ENCODE results near the gene CPA1.
A peak's percentile ranks its signal among the peaks of the same experiment; 100 is the strongest.

CPA1 gene

DNA sequence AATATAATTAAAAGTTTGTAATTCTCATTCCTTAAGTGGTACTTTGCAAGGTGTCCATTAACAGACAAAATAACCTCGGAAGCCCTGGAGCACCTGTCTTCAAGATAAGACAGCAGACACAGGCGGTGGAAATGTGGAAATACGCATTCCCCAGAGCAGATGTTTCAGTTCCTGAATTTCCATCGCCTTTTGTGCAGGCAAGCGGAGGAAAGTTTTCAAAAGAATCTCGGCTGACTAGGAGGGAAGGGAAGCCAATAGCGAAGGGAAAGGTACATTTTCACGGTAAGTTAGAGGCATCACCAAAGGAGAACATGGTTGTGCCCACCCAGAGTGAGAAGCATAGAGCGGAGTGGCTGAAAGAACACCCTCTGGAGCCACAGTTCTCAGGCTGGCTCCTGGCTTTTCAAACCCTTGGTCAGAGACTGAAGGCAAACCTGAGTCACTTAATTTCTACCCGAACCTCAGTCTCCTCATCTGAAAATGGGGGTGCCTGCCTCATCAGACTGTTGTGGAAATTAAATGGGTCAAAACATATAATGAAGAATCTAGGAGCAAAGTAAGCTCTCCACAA, 13.6 kb downstream of the CPA1 start:
- FAIRE-seq (peak; percentile 45), DNase-seq (ENCODE audit: insufficient read length, low spot score) (no peak)

- FAIRE-seq (peak; percentile 21), DNase-seq (ENCODE audit: insufficient read length, low spot score) (no peak)
These were observed 14.3 kb downstream of the CPA1 start for GRCh38 chr7:130394421-130395195.

DNA sequence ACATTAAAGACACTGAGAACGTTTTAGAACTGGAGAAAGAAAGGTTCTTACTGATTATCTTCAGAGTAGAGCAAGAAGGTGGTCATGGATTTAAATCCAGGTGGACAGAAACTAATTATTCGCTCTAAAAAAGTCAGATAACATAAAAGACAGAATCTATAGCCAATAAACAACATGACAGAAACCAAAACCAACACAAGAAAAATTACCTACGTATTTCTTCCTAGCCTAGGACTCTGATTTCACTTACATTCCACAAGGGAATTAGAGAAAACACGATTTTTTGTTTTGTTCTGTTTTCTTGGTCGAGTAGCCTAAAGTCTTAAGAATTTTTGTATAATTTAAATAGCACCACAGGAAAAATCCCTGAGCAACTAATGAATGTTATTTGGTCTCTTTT, 15.1 kb downstream of the CPA1 start:
- no peak for FAIRE-seq

DNA sequence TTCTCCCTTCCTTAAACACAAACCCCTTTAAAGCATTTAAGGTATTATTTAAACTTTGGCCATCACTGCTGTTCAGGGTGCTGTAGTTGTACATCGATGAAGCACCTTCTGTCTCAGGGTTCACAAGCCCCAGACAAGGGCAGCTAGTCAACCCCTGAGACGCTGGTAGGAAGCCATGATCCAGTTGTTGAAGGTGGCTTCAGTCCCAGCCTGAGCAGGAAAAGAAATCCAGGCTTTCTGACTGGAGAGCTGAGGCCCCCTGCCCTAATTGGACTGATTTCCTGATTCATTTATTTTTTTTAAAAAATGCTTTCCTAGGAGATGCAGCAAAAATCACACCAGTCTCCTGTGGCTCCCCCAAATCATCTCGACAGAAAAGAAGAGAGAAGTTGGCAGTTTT, 15.8 kb downstream of the CPA1 start:
- DNase-seq (ENCODE audit: insufficient read length, low spot score) (no peak), FAIRE-seq (no peak)

More for the DNA sequence above, 15.1 kb downstream of the CPA1 start:
- no peak for DNase-seq (ENCODE audit: insufficient read length, low spot score)

DNA sequence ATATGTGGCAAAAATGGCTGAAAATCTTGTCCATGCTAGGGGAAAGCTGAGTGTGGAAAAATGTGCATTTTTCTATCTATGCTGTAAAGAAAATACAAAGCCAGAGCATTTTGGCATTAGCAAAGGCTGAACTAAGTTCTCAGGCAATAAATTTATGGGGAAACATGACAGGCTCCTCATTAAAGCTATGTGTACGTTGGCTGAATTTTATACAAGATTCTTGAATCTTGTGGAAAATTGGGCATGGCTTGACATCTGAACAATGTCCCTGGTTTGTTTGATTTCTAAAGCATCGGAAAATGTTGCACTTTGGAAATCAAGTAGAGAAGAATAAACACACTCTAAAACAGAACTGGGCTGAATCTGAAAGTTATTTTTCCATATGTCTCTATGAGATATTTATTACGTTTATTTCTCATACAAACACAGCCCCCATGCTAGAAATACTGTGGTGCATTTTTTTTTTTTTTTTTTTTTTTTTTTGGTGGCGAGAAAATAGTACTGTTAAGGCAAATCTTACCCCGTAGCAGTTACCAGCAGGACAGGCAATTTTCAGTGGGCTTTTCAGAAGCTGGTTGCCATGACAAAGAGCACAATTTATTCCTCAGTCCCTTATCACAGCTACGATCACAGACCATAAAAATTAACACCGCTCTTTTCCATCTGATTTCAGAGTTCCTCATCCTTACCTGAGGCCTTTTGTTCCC, 16.9 kb downstream of the CPA1 start:
- FAIRE-seq (no peak), DNase-seq (ENCODE audit: insufficient read length, low spot score) (no peak)

DNA sequence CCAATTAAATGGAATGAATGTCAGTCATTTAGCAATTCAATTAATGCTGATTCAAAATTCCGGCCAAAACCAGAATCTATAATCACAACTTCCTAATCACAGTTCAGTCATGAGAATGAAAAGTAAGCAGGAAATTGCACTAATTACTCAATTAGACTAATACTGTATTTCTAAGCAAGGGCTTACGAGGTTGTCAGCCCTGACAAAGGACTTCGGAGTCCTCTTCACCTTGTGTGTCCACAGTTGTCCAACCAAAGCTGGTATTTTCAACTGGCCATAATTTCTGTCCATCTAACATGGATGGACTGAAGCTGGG, 17.4 kb downstream of the CPA1 start:
- no peak for DNase-seq (ENCODE audit: insufficient read length, low spot score)

GRCh38 chr7:130398526-130399090, 18.3 kb downstream of the CPA1 start:
- FAIRE-seq (no peak), DNase-seq (ENCODE audit: insufficient read length, low spot score) (no peak)

More for the DNA sequence above, 17.4 kb downstream of the CPA1 start:
- FAIRE-seq, result no peak

DNA sequence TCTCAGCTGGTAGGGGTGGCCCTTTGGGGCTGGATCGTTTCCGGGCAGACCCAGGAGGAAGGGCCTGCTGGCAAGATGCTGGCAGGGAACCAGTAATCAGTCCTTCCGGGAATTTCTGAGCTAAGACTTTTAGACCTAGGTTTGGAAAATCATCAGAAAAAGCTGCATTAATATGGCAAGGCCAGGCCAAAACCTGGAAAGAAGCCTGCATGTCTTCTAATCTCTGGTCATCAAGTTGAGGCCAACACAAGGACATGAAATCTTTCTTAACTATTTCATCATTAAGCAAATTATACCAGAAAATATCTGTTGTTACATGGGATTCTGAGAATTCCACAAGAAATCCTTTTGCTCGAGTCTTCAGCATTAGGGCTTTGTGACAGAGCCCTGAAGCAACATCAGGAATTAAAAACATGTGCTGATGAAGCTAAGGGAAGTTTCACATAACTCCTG, 19.9 kb downstream of the CPA1 start:
- no peak for FAIRE-seq
- DNase-seq (ENCODE audit: insufficient read length, low spot score), result no peak

- no peak for FAIRE-seq
- no peak for DNase-seq (ENCODE audit: insufficient read length, low spot score)
These were observed 20.8 kb downstream of the CPA1 start for GRCh38 chr7:130401101-130401500.

- FAIRE-seq, result no peak
These were observed 21.3 kb downstream of the CPA1 start for GRCh38 chr7:130401578-130401977.

GRCh38 chr7:130405003-130405402, 24.7 kb downstream of the CPA1 start:
- FAIRE-seq (no peak), DNase-seq (ENCODE audit: insufficient read length, low spot score) (no peak)

More at GRCh38 chr7:130401578-130401977, 21.3 kb downstream of the CPA1 start:
- no peak for DNase-seq (ENCODE audit: insufficient read length, low spot score)

GRCh38 chr7:130409067-130409711, 28.9 kb downstream of the CPA1 start:
- no peak for DNase-seq (ENCODE audit: insufficient read length, low spot score)
- FAIRE-seq, result no peak

GRCh38 chr7:130409712-130410072, 29.4 kb downstream of the CPA1 start:
- FAIRE-seq, result no peak
- no peak for DNase-seq (ENCODE audit: insufficient read length, low spot score)

- FAIRE-seq (no peak), DNase-seq (ENCODE audit: insufficient read length, low spot score) (no peak)
These were observed 30.7 kb downstream of the CPA1 start for GRCh38 chr7:130410868-130411541.

- FAIRE-seq (no peak), DNase-seq (ENCODE audit: insufficient read length, low spot score) (no peak)
These were observed 32.9 kb downstream of the CPA1 start for GRCh38 chr7:130413201-130413600.

GRCh38 chr7:130415006-130415405, 34.7 kb downstream of the CPA1 start:
- no peak for FAIRE-seq
- no peak for DNase-seq (ENCODE audit: insufficient read length, low spot score)

DNA sequence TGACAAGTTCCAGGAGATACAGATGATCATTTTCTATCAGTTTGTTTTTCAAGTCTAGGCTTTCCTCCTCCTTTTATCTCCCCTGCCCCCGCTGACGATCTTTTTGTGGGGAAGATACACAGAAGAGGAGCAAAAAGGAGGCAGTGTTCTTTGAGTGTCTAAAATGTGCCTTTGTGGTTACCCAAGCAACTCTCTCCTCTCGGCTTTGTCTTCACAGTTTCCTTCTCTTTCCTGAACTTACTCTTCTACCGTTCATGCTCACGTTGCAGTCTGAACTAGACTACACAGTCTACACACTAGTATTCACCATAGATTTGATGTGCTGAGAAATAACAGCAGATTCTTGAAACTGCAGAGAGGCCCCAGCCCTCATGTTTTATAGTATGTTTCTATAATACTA, 36.9 kb downstream of the CPA1 start:
- FAIRE-seq (no peak), DNase-seq (ENCODE audit: insufficient read length, low spot score) (no peak)

- FAIRE-seq, result no peak
- no peak for DNase-seq (ENCODE audit: insufficient read length, low spot score)
These were observed 38.0 kb downstream of the CPA1 start for GRCh38 chr7:130418306-130418705.

DNA sequence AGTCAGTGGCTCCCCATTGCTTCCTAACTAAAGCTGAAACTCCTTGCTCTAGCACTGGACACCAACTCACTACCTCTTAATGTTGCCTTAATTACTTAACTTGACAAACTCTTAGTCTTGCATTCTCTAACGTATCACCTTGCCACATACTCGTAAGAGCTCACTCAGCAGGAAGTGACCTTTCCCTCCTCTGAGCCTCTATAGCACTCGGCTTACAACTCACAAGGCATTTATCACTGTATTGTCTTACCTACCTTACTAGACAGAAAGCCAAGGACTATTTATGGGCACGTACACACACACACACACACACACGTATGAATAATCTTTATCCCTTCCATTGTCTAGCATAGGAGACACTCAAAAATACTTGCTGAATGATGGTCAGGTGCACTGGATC, 39.4 kb downstream of the CPA1 start:
- DNase-seq (ENCODE audit: insufficient read length, low spot score), result no peak

DNA sequence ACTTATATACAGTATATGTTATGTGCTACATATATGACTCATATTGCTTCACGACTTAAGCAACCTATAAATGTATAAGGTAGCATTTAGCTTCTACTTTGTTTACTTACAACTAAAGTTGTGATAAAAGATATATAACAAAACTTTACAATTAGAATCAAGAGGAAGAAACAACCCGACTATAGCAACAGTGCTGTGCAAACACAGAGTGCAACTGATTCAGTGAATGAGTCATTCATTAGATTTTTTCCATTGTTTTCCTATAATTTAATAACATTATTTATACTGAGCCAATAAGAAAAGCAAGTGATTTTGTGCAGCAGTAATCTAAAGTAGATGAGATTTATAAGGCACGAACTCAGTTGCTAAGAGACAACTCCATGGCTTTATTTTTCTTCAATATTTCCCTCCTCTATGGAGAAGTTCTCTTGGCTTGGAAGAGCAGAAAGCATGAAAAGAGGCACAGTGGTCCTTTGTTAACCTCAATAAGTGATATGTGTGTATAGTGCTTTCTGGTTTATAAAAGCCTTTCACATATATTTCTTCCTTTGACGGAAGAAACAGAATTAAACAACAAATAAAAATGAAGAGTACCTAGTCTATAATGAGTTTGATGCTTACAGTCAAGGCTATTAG, 40.8 kb downstream of the CPA1 start:
- no peak for DNase-seq (ENCODE audit: insufficient read length, low spot score)
- no peak for FAIRE-seq

More for the DNA sequence above, 39.4 kb downstream of the CPA1 start:
- no peak for FAIRE-seq
